HG03097 (cell line): ENCODE results near the gene ADGRA1.
"Not testable (repeated sequence)": the region's sequence is repeated elsewhere in the genome, so short reads cannot be mapped to it uniquely, and the experiment has no call there.

Experiments
- ATAC-seq: cut with Tn5 transposase; IDR thresholded peaks from one replicate; pipeline ENCODE4 v1.9.1; 2021; ENCODE audit not compliant: unreplicated experiment, low FRiP score

The ADGRA1 gene

GRCh38 chr10:133110133-133110532 lies 22.4 kb downstream of the ADGRA1 start:
- no peak for ATAC-seq

GRCh38 chr10:133110609-133111275 lies 23.0 kb downstream of the ADGRA1 start:
- ATAC-seq, result no peak

GRCh38 chr10:133111640-133112039 lies 23.9 kb downstream of the ADGRA1 start:
- not testable (repeated sequence) for ATAC-seq

- ATAC-seq, result no peak
These were observed 25.6 kb downstream of the ADGRA1 start for GRCh38 chr10:133113146-133113830.

- ATAC-seq, result no peak
These were observed 26.1 kb downstream of the ADGRA1 start for GRCh38 chr10:133113847-133114246.

GRCh38 chr10:133114251-133114650 lies 26.5 kb downstream of the ADGRA1 start:
- ATAC-seq, result no peak

GRCh38 chr10:133114726-133115452 lies 27.2 kb downstream of the ADGRA1 start:
- ATAC-seq, result no peak

GRCh38 chr10:133115453-133115842 lies 27.7 kb downstream of the ADGRA1 start:
- no peak for ATAC-seq

- ATAC-seq, result no peak
These were observed 28.3 kb downstream of the ADGRA1 start for GRCh38 chr10:133115976-133116375.

GRCh38 chr10:133116455-133116854 lies 28.7 kb downstream of the ADGRA1 start:
- no peak for ATAC-seq

- no peak for ATAC-seq
These were observed 29.4 kb downstream of the ADGRA1 start for GRCh38 chr10:133117036-133117687.

- no peak for ATAC-seq
These were observed 30.0 kb downstream of the ADGRA1 start for GRCh38 chr10:133117688-133118071.

GRCh38 chr10:133121479-133121878 lies 33.8 kb downstream of the ADGRA1 start:
- no peak for ATAC-seq

GRCh38 chr10:133122171-133122935 lies 34.6 kb downstream of the ADGRA1 start:
- ATAC-seq, result no peak

GRCh38 chr10:133123050-133123745 lies 35.5 kb downstream of the ADGRA1 start:
- ATAC-seq, result no peak

- no peak for ATAC-seq
These were observed 36.1 kb downstream of the ADGRA1 start for GRCh38 chr10:133123746-133124356.

GRCh38 chr10:133124357-133125211 lies 36.9 kb downstream of the ADGRA1 start:
- no peak for ATAC-seq

- no peak for ATAC-seq
These were observed 38.2 kb downstream of the ADGRA1 start for GRCh38 chr10:133125901-133126300.
